Myocyte (in vitro differentiated cells): ENCODE measurements around the gene CYCS. TPM values are rescaled to one million over a fixed set of nuclear protein-coding genes. Genes with fewer than 3 reads are reported as not detected.
"Not testable (repeated sequence)": the region's sequence is repeated elsewhere in the genome, so short reads cannot be mapped to it uniquely, and the experiment has no call there.

Source experiments
- DNase-seq: peaks from one replicate; pipeline ENCODE4 v3.0.0-alpha.2; 2012; ENCODE audit warnings: low read depth
- total RNA-seq: library from RNA; depleted of rRNA; stranded (reverse); fragments of >200 nt; gene quantifications from 2 replicates; pipeline ENCODE4 v1.2.3, GENCODE V29; 2014

The CYCS gene
- total RNA-seq, 1 donor from 2014 or later = 208 TPM

DNA sequence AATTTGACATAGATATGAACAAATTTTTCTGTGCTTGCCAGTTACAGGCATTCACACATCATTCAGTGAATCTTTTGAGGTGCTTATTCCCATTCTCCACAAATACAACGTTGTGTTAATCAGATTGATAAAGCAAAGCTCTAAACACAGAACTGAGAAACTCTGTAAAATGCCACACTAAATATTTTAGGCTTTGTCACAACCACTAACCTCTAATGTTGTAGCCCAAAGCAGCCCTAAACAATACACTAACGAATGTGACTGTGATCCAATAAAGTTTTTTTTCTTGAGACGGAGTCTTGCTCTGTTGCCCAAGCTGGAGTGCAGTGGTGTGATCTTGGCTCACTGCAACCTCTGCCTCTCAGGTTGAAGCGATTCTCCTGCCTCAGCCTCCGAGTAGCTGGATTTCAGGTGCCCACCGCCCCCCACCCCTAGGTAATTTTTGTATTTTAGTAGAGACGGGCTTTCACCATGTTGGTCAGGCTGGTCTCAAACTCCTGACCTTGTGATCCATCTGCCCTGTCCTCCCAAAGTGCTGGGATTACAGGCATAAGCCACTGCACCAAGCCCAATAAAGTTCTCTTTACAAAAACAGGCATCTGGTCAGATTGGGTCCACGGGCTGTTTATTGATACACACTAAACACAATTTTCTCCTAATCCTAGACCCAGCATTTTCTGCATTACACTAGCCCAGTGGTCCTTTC is 6.9 kb downstream of the CYCS start:
- DNase-seq = no peak

DNA sequence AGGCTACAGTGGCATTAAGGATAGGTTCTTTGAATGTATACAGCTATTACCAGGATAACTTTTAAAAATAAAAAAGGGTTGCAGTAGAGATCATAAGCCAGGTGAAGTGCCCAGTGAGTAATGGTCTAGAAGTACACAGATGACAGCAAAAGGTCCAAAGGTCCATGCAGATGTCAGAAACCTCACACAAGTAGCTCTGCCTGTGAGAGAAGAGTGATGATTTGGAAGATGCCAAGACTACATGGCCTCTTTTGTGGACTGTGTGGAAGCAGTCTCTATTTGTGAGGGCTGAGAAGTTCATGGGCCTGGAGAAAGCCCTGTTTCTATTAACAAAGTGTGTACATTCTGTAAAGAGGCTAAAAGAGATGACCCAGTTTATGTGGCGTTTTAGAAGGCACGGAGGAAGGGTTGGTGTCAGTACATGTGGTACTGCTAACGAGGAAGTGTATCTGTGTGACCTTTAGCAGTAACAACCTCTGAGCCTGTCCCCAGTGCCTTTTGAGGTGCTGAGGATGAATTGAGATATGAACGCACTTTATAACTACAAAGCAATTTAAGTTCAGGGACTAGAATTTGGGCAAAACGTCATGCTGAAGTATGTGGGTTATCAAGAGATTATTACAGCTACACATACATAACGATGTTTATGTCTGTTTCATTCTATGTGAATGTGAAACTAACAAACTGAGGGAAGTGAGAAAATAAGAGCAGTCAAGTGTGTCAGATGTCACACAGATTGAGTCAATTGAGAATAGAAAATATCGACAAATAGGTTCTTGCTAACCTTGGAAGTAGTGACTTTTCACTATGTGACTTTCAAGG is 7.6 kb downstream of the CYCS start:
- no peak for DNase-seq

DNA sequence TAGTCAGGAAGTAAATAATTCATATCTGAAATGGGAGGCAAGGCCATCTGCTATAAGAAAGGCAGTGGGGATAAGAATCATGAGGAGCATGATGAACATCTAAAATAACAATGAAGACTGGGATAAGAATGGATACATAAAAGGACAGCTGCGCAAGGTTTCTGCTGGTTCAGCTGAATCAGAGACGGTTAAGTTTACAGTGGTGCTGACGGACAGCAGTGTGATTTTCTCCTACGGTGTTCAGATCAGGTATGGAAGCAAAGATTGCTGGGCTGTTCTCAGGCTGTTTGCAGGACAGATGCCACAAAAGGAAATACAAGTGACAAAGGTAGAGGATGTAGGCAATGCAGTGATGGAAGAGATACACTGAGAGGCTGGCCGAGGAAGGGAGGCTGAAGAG is 8.4 kb downstream of the CYCS start:
- DNase-seq = peak; percentile 71

GRCh38 chr7:25110514-25110913 is 14.5 kb downstream of the CYCS start:
- not testable (repeated sequence) for DNase-seq

DNA sequence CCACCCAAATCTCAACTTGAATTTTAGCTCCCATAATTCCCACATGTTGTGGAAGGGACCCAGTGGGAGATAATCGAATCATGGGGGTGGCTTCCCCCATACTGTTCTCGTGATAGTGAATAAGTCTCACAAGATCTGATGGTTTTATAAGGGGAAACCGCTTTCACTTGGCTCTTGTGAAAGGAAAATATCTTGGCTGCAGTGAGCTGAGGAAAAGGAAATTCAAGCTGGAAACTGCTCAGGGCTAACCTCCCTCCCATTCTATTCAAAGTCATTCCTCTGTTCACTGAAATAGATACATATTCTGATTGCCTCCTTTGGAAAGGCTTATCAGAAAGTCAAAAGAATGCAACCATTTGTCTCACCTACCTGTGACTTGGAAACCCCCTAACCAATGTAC is 15.8 kb downstream of the CYCS start:
- no peak for DNase-seq

DNA sequence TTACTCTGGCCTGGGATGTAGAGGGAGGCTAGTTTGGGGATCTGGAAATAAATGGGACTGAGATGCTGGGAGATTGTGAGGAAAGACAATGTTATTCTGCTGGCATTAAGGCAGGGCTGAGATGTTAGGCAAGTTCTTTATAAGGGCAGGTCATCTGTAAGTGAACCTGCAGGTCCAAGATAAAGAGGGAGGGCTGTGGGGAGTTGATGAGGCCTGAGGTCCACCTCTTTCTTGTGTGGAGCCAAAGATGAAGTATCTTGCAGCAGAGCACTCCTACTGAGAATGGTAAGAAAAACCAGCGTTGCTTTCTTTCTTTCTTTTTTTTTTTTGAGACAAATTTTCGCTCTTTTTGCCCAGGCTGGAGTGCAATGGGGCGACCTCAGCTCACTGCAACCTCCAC is 19.1 kb downstream of the CYCS start:
- no peak for DNase-seq

DNA sequence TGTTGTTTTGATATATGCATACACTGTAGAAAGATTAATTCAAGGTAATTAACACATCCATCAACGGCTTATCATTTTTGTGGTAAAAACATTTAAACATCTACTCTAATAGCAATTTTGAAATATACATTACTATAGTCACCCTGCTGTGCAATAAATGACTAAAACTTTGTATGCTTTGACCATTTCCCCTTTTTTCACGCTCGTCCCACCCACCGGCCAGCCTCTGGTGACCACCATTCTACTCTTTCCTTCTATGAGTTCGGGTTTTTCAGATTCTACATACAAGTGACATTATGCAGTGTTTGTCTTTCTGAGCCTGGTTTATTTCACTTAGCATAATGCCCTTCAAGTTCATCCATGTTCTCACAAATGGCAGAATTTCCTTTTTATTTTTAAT is 21.3 kb downstream of the CYCS start:
- no peak for DNase-seq

- no peak for DNase-seq
These were observed 23.2 kb downstream of the CYCS start for GRCh38 chr7:25101817-25102216.

DNA sequence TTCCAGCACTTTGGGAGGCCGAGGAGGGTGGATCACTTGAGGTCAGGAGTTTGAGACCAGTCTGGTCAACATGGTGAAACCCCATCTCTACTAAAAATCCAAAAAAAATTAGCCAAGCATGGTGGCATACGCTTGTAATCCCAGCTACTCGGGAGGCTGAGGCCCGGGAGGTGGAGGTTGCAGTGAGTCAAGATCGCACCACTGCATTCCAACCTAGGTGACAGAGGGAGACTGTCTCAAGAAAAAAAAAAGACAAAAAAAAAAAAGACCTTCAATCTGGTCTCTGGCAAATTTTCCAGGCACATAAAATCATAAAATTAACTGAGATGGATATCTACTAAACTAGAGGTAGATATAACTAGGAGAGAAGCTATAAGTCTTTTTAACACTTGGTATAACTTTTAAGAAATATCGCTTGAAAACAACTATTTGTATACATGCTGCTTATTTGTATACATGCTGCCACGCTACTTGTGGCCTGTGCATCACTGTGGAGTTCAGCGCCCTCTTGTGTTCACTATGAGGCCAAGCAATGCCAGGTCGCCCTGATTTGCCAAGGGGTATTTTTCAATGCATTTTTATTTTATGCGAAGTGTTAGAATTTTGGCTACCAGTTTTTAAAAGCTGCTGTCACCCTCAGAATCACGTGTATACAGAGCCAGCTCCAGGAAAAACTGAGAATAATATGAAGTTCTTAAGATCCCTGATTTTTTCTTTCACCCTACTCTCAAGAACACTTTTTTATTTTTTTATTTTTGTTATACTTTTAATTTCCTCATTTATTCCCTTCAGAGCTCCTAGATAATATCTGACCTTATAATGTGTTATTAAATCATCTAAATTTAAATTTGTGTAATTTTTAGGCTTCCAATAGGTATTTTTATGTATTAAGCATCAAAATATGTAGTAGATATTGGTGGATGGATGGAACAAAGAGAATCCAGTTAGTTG is 26.7 kb downstream of the CYCS start:
- peak; percentile 63 for DNase-seq

GRCh38 chr7:25095516-25096345 is 29.3 kb downstream of the CYCS start:
- no peak for DNase-seq

GRCh38 chr7:25093268-25093826 is 31.7 kb downstream of the CYCS start:
- DNase-seq = peak; percentile 91

DNA sequence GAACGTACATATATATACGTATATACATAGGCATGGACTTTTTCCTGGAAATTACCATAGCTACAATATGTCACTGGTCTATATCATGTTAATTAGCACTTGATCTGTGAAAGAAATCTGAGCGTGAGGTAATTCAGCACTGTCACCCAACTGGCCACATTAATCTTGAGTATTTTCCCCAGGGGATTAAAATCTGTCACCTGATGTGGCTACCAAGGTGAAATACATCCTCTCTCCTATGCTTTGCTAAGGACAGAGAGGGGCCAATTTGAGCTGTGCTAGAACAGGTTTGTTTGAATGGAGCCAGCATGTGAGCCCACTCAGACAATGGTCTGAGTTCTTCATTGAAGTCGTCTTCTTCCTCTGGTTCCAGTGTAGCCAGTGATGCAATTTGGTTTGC is 33.3 kb downstream of the CYCS start:
- DNase-seq = no peak

DNA sequence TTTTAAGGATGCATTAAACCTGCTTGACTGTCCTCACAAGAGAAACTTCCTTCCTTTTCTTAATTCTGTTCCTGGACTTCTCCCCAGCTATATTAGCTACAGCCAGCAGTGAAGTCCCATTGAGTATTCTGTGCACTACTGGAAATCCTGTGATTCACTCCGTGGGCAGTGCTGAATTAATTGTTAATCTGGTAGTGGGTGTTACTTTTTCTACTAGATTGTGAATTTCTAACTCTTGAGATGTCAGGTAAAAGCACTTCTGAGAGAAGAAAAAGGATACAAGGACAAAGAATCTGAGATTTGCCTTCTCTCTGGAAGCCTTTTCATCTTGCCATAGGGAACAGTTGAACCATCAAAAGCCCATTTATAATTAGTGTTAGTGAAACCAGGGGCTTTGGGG is 33.9 kb downstream of the CYCS start:
- no peak for DNase-seq

DNA sequence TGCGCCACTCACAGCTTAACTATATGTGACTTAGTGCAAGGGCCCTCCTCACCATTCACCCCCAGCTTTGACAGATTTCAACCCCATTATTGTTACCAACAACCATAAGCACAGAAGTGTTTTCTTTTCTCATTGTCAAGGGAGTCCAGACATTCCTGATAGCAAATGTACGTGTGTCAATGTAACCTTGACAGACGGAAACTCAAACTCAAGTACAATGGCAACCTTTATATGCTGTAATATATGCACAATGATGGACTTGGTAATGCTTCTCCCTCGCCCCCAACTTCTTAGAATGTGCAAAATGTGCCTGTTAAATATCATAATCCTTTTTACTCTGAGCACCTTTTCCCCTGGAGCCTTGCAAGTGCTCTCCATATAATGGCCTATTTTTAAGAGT is 34.7 kb downstream of the CYCS start:
- DNase-seq = no peak

- no peak for DNase-seq
These were observed 37.2 kb downstream of the CYCS start for GRCh38 chr7:25087855-25088254.

- DNase-seq = no peak
These were observed 40.2 kb downstream of the CYCS start for GRCh38 chr7:25084821-25085220.

DNA sequence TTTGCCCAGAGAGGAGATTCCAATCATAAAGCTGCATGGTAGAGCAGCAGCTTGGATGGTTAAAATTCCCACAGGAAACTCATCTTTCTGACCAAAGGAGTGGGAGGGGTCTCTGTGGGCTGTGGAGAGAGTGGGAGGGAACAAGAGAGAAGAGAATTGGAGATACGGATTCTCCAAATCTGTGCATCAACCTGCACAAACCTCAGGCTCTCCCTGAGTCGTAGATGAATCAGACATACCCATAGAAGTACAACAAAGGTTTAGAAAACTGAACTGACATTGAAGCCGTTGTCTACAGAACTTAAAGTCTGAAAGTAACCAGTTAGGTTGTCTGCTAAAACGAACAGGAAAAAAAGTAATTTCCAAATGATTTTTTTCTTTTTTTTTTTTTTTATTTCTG is 41.9 kb downstream of the CYCS start:
- DNase-seq = no peak

GRCh38 chr7:25082041-25082440 is 43.0 kb downstream of the CYCS start:
- DNase-seq = not testable (repeated sequence)

- DNase-seq = no peak
These were observed 48.0 kb downstream of the CYCS start for GRCh38 chr7:25077096-25077495.

GRCh38 chr7:25075459-25075858 is 49.6 kb downstream of the CYCS start:
- DNase-seq = no peak
